DMS114 treated with DMSO at 0.1 percent for 48 hours (cell line): ENCODE data around the gene KRTAP4-2.
"Not testable (repeated sequence)": the region's sequence is repeated elsewhere in the genome, so short reads cannot be mapped to it uniquely, and the experiment has no call there.

Source experiments
- DNase-seq: peaks from one replicate; lab custom pipeline; 2025; ENCODE audit not compliant: unreplicated experiment; lab: John Stamatoyannopoulos, UW

KRTAP4-2 gene

DNA sequence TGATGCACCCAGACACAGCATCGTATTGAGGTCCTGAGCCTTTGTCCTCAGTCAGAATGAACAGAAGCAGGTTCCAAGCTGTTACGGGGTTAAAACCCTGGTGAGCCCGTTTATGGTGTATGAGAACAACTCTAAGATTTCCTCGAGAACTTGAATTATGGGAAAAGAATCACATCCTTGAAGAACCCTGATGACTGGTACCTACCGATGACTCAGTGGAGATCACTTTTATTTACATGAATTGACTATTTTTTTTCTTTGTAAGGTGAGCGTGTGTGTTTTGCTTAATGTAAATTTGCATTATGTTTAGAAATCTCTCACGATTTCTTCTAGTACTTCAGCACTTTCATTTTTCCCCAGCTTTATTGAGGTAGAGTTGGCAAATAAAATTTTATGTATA is 14.2 kb downstream of the KRTAP4-2 start:
- no peak for DNase-seq

DNA sequence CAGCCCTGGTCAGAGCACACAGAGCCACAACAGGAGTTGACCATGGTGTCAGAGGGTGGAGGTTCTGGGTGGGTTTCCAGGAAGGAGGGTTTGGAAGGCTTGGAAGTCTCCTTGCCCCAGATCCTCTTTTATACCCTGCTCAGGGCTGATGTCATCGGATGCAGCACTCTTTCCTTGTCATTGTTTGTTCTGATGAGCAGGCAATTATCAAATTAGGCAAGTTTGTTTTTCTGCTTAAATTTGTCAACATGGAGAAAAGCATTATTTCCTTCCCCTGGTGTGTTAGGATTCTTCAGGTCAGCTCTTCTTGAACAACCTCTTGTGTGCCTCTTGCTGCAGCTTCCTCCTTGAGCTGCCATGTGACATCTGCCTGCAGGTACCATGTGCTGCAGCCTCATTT is 17.4 kb downstream of the KRTAP4-2 start, which contains the start of gene KRTAP4-4:
KRTAP4-4 (minus strand) TSS at position 101 of the 400 bp plus-strand sequence; CDS start at position 44, 57 bp downstream.
- DNase-seq, result no peak

DNA sequence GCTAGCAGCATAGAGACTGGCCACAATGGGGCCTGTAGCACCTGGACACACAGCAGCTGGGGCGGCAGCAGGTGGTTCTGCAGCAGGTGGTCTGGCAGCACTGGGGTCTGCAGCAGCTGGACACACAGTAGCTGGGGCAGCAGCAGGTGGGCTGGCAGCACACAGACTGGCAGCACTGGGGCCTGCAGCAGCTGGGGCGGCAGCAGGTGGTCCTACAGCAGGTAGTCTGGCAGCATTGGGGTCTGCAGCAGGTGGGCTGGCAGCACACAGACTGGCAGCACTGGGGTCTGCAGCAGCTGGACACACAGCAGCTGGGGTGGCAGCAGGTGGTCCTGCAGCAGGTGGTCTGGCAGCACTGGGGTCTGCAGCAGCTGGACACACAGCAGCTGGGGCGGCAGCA is 17.8 kb downstream of the KRTAP4-2 start:
- not testable (repeated sequence) for DNase-seq

DNA sequence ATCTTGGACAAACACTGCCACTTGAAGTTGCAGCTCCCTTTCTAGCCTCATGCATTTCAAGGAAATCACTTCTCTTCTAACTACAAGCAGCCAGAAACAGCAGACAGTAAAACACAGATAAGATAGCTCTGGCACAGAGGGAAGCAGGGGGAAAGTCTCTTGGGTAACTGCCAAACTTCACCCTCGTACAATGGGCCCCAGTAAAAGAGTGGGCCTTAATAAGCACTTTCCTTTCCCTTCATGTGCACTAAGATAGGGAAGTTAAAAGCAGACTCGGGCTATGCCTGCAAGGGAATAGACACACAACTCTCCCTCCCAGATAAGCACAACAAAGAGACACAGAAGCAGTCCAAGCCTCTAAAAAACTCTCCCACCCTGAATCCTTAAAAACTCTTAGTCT is 24.2 kb downstream of the KRTAP4-2 start:
- DNase-seq, result no peak

DNA sequence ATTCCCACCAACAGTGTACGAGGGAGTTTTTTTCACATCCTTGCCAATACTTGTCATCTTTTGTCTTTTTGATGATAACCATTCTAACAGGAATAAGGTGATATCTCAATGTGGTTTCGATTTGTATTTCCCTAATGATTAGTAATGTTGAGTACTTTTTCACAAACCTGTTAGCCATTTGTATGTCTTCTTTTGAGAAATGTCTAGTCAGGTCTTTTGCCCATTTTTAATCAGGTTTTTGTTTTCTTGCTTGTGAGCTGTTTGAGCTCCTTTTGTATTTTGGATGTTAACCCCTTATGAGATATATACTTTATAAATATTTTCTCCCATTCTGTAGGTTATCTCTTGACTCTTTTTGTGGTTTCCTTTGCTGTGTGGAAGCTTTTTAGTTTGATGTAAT is 26.5 kb downstream of the KRTAP4-2 start:
- no peak for DNase-seq

DNA sequence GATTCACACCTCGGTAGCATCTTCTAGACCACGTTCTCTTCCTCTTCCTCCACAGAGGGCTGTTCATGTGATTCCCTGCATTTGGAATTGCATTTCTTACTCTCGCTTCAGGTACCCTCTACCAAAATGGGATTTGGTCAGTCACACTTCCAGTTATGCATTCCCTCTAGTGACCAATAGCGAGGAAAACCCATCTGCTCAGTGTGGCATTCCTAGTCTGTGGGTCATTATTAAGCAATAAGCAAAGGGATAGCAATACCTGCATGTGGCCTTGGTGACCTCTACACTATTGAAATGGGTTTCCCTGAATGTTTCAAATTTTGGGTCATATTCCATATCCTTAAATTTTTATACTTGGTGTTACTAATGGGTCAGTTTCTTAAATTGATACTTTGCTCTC is 28.0 kb downstream of the KRTAP4-2 start:
- DNase-seq, result no peak

DNA sequence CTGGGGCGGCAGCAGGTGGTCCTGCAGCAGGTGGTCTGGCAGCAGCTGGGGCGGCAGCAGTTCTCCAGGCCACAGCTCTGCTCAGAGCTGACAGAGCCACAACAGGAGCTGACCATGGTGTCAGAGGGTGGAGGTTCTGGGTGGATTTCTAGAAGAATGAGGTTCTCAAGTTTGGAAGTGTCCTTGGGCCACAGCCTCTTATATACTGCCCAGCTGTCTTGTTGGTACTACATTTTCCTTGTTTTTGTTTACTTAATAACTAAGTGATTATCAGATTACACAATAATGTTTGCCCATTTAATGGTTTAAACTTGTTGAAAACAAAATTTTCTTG is 28.4 kb downstream of the KRTAP4-2 start, which contains the start of gene KRTAP4-5:
KRTAP4-5 (minus strand) TSS at position 174 of the 334 bp plus-strand sequence; CDS start at position 116, 58 bp downstream.
- DNase-seq, result no peak

DNA sequence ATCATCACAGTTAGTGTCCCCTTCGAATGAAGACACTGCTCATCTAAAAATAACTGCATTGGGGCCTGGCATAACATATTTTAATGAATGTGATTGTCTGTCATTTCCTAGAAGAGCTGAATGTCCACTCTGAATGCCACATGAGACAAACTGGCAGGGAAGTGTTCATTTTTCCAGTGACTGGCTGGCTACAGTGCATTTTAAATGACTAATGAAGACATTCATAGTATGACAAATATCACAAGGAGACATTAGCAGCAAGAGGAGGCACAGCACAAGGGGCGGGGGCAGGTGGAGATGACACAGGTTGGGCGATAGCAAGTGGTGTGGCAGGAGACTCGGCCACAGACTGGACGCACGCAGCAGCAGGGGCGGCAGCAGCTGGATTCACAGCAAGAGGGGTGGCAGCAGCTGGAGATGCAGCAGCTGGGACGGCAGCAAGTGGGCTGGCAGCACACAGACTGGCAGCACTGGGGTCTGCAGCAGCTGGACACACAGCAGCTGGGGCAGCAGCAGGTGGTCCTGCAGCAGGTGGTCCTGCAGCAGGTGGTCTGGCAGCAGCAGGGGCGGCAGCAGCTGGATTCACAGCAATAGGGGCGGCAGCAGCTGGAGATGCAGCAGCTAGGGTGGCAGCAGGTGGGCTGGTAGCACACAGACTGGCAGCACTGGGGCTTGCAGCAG is 28.9 kb downstream of the KRTAP4-2 start:
- not testable (repeated sequence) for DNase-seq

DNA sequence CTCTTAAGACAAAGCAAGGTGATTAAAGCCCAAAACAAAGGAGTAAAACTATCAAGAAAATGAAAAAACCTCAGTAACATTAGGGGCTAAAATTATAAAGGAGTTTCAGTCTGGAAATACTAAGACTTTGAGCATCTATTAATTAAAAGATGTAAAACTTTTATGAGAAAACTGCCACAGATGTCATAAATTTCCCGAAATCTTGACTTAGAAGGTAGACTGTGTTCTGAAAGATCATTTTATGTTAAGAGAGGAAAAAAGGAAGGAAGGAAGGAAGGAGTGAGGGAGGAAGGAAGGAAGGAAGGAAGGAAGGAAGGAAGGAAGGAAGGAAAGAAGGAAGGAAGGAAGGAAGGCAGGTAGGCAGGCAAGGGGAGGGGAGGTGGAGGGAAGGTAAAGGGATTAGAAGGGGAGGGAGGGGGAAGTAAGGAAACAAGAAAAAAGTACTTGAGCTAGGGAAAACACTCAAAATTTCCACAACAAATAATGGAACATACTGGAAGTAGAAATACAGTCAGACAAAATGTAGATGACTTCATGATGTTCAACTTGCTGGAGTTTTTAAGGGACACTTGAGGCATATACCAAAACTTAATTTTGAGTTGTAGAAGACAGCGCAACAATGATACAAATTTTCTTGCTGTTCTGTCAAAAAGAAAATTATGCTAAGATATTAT is 30.4 kb downstream of the KRTAP4-2 start:
- DNase-seq, result no peak

DNA sequence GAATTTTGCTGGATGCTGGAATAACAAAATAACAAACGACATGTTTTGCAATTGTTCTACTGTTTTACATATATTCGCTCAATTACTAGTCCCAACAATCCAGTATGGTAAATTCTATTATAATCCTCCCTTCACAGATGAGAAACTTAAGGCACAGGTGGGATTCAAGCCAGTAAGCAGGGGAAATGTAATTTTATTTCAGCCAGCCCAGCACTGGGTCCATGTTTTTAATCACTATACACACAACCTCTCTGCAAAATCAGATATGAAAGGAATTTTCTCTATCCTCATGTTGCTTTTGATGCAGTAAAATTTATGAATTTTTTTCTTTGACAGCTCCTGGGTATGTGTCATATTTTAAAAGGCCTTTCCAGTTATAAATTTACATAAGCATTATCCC is 32.8 kb downstream of the KRTAP4-2 start:
- no peak for DNase-seq

DNA sequence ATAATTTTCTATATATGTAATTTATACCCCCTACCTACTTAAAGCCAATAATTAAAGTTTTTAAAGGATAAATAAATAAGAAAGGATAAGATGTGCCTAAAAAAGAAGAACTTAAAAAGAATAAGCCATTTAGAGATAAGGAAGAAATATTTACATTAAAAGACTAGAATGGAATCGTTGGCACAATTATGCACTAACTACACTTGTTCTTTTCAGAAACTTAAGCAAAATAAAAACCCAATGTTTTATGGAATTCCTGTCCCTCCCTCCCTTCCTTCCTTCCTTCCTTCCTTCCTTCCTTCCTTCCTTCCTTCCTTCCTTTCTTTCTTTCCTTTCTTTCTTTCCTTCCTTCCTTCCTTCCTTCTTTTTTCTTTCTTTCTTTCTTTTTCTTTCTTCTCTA is 33.2 kb downstream of the KRTAP4-2 start:
- no peak for DNase-seq

DNA sequence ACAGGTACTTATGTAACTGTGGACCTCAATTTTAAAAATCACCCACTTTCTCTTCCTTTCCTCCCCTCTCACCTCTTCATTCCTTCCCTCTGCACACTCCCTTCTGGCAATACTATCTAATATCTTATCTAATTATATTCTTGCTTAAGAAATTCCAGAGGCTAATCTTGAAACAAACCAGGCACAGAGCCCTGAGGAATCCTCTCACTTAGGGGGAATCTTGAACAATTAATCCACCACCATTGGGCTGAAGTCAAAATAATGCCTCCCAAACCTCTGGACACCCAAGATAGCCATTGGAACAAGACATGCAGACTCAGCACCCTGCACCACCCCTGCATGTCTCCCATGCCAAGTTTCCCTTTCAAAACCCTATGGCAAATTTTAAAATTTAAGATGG is 36.7 kb downstream of the KRTAP4-2 start:
- DNase-seq, result no peak

DNA sequence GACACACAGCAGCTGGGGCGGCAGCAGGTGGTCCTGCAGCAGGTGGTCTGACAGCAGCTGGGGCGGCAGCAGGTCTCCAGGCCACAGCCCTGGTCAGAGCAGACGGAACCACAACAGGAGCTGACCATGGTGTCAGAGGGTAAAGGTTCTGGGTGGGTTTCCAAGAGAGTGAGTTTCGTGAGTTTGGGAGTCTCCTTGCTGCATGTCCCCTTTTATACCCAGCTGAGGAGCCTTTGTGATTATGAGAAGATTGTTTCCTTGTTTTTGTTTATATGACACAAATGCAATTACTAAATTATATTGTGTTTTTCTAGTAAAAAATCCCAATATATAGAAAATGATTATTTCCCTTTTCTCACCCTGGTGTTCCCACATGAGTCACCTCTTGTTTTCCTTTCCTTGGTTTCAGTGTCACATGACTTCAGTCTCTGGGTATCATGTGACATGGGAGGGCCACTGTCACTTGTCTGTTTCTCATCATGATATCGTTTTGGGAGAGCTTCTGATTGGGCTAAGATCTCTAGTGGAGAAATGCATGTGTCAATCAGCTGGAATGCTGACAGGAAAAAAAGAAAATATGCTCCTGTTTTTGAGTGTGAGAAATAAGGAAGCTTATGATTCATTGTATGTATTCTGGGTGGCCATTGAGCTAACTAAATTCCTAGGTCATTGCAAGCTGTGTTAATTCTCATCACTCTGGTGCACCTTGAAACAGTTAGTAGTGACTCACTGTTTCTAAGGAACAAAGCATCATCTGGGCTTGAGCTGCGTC is 37.5 kb downstream of the KRTAP4-2 start, which contains the start of gene KRTAP4-6:
KRTAP4-6 (minus strand) TSS at position 185 of the 772 bp plus-strand sequence; CDS start at position 128, 57 bp downstream.
- no peak for DNase-seq

DNA sequence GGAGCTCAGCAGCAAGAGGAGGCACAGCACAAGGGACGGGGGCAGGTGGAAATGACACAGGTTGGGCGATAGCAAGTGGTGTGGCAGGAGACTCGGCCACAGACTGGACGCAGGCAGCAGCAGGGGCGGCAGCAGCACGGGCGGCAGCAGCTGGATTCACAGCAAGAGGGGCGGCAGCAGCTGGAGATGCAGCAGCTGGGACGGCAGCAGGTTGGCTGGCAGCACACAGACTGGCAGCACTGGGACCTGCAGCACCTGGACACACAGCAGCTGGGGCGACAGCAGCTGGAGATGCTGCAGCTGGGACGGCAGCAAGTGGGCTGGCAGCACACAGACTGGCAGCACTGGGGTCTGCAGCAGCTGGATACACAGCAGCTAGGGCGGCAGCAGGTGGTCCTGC is 38.2 kb downstream of the KRTAP4-2 start:
- not testable (repeated sequence) for DNase-seq

DNA sequence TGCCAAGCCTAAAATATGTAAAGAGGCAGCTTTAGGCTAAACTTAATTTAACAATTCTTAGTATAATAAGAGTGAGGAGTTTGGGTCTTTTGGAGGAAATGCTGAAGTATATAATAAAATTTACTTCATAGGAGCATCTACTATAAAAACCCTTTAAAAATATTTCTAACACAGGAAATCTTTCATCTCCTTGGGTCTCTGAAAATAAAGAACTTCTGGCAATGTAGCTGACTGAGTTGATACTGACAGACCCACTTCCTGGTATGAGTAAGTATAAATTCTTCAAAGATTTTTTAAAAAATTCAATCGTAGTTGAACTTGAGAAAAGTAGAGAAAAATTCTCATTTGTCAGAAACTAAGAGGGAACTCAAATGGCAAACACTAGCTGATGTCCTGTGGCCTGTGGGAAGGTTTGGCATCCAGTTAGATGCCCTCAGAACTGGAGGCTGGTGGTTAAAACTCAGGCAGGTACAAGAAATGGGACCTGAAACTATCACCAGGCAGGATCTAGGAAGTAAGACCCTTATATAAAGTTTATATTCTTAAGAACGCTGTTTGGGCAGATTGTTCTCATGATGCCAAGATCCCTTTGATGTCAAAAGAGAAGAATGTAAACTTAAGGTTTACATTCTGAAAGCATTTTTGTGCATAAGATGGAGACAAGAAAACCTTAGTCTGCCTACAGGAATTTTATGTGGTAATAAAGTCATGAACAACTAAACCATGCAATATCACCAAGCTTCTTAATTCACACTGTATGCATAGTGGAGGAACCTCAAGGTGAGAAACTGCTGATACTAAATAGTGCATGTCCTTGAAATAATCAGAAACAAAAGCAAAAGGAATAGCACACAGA is 43.9 kb downstream of the KRTAP4-2 start:
- no peak for DNase-seq

DNA sequence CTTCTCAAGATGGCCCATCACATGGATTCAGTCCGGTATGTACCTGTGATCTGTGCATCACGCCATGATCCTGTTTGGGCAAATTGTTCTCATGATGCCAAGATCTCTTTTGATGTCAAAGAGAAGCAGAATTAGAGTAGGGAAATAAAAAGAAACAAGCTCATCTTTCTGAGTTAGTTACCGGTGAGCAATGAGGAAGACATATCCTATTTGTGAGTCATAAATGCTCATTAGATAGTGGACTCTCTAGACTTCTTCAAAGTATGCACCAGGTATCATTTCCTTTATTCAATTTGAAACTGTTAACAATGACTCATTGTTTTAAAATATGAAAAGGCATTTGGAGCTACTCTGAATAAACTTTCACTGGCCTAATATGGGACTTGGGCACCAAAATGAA is 46.0 kb downstream of the KRTAP4-2 start:
- DNase-seq, result no peak
